Smooth muscle cell of trachea (primary cell): ENCODE results near the gene ACCSL. TPM values are rescaled to one million over a fixed set of nuclear protein-coding genes. Genes with fewer than 3 reads are reported as not detected.

ENCODE experiments used
- total RNA-seq: library from RNA; depleted of rRNA; stranded (reverse); fragments of >200 nt; gene quantifications from 2 replicates; pipeline ENCODE4 v1.2.1, GENCODE V29; 2014

ACCSL gene
- total RNA-seq: not detected in 2 replicates

DNA sequence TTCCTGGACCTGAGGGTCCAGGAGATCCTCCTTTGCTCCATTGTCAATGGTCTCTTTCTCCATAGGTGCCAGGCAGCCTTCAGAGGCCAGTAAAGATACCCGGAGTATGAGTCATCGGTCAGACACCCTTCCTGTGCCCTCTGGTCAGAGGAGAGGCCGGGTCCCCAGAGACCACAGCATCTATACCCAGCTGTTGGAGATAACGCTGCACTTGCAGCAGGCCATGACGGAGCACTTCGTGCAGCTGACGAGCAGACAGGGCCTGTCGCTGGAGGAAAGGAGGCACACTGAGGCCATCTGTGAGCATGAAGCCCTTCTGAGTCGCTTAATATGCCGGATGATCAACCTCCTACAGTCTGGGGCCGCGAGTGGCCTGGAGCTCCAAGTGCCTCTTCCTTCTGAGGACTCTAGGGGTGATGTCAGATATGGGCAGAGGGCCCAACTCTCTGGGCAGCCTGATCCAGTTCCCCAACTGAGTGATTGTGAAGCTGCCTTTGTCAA lies at the start of gene ACCSL:
Gene ACCSL, plus strand, starts transcription at position 51 of the 501 bp plus-strand sequence. Its CDS starts 56 bp downstream, at position 107.

DNA sequence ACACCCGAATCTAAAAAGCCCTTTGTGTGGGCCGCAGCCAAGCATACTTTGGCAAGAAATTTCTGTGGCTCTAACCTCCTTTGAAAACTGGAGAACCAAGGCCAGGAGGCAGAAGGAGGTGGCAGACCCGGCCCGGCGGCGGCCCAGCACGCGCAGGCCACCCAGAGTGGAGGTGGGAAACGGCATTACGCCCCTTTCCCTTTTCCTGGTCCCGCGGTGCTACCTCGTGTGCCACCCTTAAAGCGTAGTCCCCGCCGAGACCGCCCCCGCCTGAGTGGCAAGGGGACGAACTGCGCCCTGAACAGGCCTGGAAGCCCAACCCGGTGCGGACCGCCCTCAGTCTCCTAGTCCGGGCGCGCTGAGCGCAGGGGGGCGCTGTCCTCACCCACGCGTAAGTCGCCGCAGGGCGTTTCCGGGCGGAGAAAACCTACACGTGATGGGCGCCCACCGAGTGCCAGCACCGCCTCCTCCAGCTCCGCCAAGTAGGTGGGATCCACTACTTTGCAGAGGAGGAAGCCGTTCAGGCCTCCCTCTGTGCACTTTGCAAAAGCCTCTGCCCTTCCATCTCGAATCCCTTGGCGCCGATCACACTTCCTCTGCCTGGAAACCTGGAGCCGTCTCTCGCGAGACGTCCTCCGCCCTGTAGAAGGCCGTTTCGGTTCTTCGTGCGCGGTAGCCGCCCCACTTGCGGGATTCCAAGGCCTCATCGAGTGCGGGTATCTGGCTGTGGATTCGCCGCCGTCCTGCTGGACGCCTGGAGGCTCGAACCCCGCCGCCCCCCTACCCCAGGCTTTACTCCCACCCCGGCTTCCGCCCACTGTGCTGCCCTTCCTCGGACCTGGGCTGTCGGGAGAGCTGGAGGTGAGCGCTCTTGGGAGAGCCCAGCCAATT lies 18.3 kb downstream of the ACCSL start, which contains the start of gene ACCS:
Gene ACCS, plus strand, starts transcription at position 430 of the 891 bp plus-strand sequence. CDS start 1,358 bp downstream, outside the sequence.

DNA sequence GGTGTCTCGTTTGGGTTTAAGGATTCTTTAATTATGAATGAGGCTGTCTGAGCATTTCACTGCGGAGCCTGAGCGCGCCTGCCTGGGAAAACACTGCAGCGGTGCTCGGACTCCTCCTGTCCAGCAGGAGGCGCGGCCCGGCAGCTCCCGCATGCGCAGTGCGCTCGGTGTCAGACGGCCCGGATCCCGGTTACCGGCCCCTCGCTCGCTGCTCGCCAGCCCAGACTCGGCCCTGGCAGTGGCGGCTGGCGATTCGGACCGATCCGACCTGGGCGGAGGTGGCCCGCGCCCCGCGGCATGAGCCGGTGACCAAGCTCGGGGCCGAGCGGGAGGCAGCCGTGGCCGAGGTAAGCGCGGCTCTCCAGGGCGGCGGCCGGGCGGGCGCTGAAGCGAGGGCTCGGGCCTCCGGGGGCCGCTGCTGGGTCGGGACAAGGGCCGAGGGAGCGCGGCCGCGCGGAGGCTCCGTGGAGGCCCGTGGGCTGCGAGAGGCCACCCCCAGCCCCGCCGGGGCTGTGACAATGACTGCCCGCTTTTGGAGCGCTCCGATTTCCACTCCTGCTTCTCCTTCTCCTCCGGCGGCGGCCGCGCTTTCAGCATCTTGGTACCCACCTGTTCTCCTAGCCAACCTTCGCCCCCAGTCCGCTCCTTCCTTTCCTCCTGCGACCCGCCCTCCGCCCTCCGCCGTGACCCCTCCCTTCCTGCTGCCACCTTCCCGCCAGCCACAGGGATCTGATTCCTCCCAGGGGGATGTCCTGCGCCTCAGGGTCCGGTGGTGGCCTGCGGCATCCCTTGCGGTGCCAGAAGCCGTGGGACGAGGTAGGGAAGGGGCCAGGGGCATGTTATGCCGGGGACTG lies 48.0 kb downstream of the ACCSL start, which contains the start of gene EXT2:
Gene EXT2, plus strand, starts transcription at position 173 of the 854 bp plus-strand sequence. CDS start 12,035 bp downstream, outside the sequence.

Other genes with a start within 250 kb of the ACCSL start
- gene ALKBH3, start 167.2 kb upstream of the ACCSL start, total RNA-seq: 32.1 and 39.4 TPM in 2 replicates
- gene C11orf96, start 105.3 kb upstream of the ACCSL start, total RNA-seq: 0.29 and 9.1 TPM in 2 replicates
- 16.0 and 20.8 TPM in 2 replicates for gene ACCS, start 18.3 kb downstream of the ACCSL start, total RNA-seq
- gene EXT2, start 47.7 kb downstream of the ACCSL start, total RNA-seq: 137 and 234 TPM in 2 replicates